ENCODE data around the gene KMT2C.

KMT2C gene

GRCh38 chr7:152203095-152203494 lies 232.7 kb downstream of the KMT2C start:
- no peaks in the 10 kb centered on the region for H3K27me3 Mint-ChIP-seq
- peaks cover 35% of the 10 kb centered on the region for H3K36me3 Mint-ChIP-seq (ENCODE audit: low read depth)
- H3K9me3 Mint-ChIP-seq, result no peaks in the 10 kb centered on the region
- no peak overlapping the region for H3K4me3 Mint-ChIP-seq
- no peaks in the 10 kb centered on the region for H3K4me1 Mint-ChIP-seq (ENCODE audit: low read depth)
- H3K27ac Mint-ChIP-seq, result no peak overlapping the region

DNA sequence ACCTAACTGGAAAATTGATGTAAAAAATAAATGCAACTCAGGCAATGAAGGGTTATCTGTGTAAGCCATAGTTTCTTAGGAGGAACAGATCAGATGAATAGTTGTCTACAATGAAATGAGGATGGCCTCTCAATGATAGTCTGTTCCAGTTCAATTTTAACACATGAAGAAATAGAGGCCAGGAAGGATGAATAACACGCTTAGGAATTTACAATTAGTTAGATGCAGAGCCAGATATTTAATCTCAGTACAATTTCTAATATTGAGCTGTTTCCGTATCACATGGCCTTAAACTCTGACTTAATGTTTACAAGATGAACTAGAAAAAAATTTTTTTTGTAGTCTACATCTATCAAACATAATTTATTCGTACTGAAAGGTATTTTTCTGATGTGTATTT lies 233.7 kb downstream of the KMT2C start:
- Mint-ChIP-seq H3K27ac (no peak overlapping the region), H3K9me3 (no peaks in the 10 kb centered on the region), H3K27me3 (no peaks in the 10 kb centered on the region), H3K4me1 (ENCODE audit: low read depth) (no peaks in the 10 kb centered on the region), H3K36me3 (ENCODE audit: low read depth) (peaks cover 40% of the 10 kb centered on the region), H3K4me3 (no peak overlapping the region)

- Mint-ChIP-seq H3K4me1 (ENCODE audit: low read depth) (peaks cover 2% of the 10 kb centered on the region), H3K36me3 (ENCODE audit: low read depth) (peaks cover 48% of the 10 kb centered on the region), H3K4me3 (no peak overlapping the region), H3K9me3 (no peaks in the 10 kb centered on the region), H3K27ac (no peak overlapping the region), H3K27me3 (no peaks in the 10 kb centered on the region)
Observed at GRCh38 chr7:152200395-152200794, 235.4 kb downstream of the KMT2C start.

DNA sequence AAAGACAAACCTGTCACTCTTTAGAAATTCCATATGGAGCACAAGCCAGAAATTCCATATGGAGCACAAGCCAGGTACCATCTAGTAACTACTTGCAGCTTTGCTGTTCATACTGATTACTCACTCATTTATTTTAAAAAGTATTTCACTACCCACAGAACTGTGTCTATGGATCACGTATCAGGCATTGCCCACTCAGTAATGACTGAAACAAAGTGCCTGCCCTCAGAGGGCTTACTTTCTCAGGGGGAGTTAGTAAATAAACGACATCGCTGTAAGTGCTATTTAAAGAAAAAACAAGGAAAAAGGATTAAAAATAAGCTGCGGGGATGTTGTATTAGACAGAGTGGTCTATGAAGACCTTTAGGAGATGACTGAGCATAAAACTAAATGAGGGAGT lies 239.4 kb downstream of the KMT2C start:
- H3K9me3 Mint-ChIP-seq, result no peaks in the 10 kb centered on the region
- H3K36me3 Mint-ChIP-seq (ENCODE audit: low read depth), result peaks cover 53% of the 10 kb centered on the region
- no peak overlapping the region for H3K27ac Mint-ChIP-seq

DNA sequence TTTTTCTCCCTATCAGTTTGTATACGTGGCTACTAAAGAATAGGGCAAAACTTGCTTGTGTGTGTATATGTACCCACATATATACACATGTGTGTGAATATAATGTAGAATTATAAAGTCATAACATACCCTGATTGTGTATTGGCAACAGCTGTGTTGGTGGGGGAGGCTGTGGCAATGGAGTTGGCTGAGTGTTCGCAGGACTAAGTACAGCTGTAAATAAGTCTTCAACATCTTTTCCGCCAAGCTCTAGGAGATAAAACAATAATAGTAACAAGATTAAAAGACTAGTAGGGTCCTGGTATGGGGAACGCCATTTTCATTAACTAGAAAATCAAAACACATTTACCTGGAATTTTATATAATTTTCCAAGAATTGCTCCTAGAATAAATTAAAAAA lies 241.9 kb downstream of the KMT2C start:
- H3K27me3 Mint-ChIP-seq, result no peaks in the 10 kb centered on the region

More for the DNA sequence above, 239.4 kb downstream of the KMT2C start:
- H3K4me1 Mint-ChIP-seq (ENCODE audit: low read depth), result peaks cover 4% of the 10 kb centered on the region
- no peak overlapping the region for H3K4me3 Mint-ChIP-seq
- H3K27me3 Mint-ChIP-seq, result no peaks in the 10 kb centered on the region

GRCh38 chr7:152189061-152189460 lies 246.7 kb downstream of the KMT2C start:
- no peaks in the 10 kb centered on the region for H3K9me3 Mint-ChIP-seq
- no peak overlapping the region for H3K4me3 Mint-ChIP-seq
- H3K36me3 Mint-ChIP-seq (ENCODE audit: low read depth), result peaks cover 55% of the 10 kb centered on the region
- H3K27ac Mint-ChIP-seq, result no peak overlapping the region
- no peaks in the 10 kb centered on the region for H3K27me3 Mint-ChIP-seq
- H3K4me1 Mint-ChIP-seq (ENCODE audit: low read depth), result no peaks in the 10 kb centered on the region

More for the DNA sequence above, 241.9 kb downstream of the KMT2C start:
- Mint-ChIP-seq H3K9me3 (no peaks in the 10 kb centered on the region), H3K27ac (no peak overlapping the region), H3K4me1 (ENCODE audit: low read depth) (peaks cover 4% of the 10 kb centered on the region), H3K36me3 (ENCODE audit: low read depth) (peaks cover 72% of the 10 kb centered on the region), H3K4me3 (no peak overlapping the region)

DNA sequence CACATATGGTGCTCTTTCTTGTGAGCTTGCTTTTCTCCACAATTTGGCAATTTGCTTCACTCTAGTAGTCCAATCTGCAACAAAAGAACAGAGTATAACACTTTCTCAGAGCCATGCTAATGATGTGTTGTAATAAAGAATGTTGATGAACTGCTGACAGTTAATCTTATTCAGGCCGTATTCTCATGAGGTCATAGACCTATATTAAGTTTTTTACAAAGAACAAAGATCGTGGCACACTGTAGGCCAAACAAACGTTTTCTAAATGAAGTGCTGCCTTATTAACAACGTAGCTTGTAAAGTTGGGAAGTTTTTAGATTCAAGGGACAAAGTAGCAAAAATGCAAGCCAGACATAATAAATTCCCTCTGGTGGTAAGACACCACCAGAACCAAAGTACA lies 250.2 kb downstream of the KMT2C start:
- H3K9me3 Mint-ChIP-seq, result no peaks in the 10 kb centered on the region
- H3K36me3 Mint-ChIP-seq (ENCODE audit: low read depth), result peaks cover 53% of the 10 kb centered on the region
- H3K4me3 Mint-ChIP-seq, result no peak overlapping the region
- H3K27ac Mint-ChIP-seq, result no peak overlapping the region
- H3K27me3 Mint-ChIP-seq, result no peaks in the 10 kb centered on the region
- H3K4me1 Mint-ChIP-seq (ENCODE audit: low read depth), result no peaks in the 10 kb centered on the region

GRCh38 chr7:152180587-152180986 lies 255.2 kb downstream of the KMT2C start:
- no peaks in the 10 kb centered on the region for H3K9me3 Mint-ChIP-seq
- peaks cover 66% of the 10 kb centered on the region for H3K36me3 Mint-ChIP-seq (ENCODE audit: low read depth)
- no peaks in the 10 kb centered on the region for H3K27me3 Mint-ChIP-seq
- H3K4me3 Mint-ChIP-seq, result no peak overlapping the region
- no peak overlapping the region for H3K27ac Mint-ChIP-seq
- peaks cover 15% of the 10 kb centered on the region for H3K4me1 Mint-ChIP-seq (ENCODE audit: low read depth)

DNA sequence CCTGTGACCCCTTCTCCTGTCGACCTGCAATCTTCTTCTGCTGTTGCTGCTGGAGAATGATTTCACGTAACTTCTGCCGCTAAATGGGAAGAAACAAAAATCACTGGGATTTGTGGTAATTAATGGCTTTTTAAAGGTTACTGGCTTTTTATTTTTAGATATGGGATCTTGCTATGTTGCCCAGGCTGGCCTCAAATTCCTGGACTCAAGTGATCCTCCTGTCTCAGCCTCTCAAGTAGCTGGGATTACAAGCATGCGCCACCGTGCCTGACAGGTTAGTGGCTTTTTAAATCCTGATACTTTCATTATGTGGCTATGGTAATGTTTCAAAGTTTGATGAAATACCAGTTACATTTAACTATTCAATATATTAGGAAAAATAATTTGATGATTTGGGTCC lies 255.8 kb downstream of the KMT2C start:
- H3K4me3 Mint-ChIP-seq, result no peak overlapping the region
- no peaks in the 10 kb centered on the region for H3K9me3 Mint-ChIP-seq
- H3K27ac Mint-ChIP-seq, result no peak overlapping the region
- H3K4me1 Mint-ChIP-seq (ENCODE audit: low read depth), result peaks cover 15% of the 10 kb centered on the region
- H3K36me3 Mint-ChIP-seq (ENCODE audit: low read depth), result peaks cover 66% of the 10 kb centered on the region
- no peaks in the 10 kb centered on the region for H3K27me3 Mint-ChIP-seq

GRCh38 chr7:152178405-152179058 lies 257.3 kb downstream of the KMT2C start:
- peaks cover 71% of the 10 kb centered on the region for H3K36me3 Mint-ChIP-seq (ENCODE audit: low read depth)
- H3K27ac Mint-ChIP-seq, result peak overlapping the region; percentile 66
- peaks cover 15% of the 10 kb centered on the region for H3K4me1 Mint-ChIP-seq (ENCODE audit: low read depth)

GRCh38 chr7:152177681-152178404 lies 258.0 kb downstream of the KMT2C start:
- Mint-ChIP-seq H3K27me3 (no peaks in the 10 kb centered on the region), H3K27ac (peak overlapping the region; percentile 66), H3K36me3 (ENCODE audit: low read depth) (peaks cover 69% of the 10 kb centered on the region)

More at GRCh38 chr7:152178405-152179058, 257.3 kb downstream of the KMT2C start:
- Mint-ChIP-seq H3K4me3 (no peak overlapping the region), H3K27me3 (no peaks in the 10 kb centered on the region), H3K9me3 (no peaks in the 10 kb centered on the region)

DNA sequence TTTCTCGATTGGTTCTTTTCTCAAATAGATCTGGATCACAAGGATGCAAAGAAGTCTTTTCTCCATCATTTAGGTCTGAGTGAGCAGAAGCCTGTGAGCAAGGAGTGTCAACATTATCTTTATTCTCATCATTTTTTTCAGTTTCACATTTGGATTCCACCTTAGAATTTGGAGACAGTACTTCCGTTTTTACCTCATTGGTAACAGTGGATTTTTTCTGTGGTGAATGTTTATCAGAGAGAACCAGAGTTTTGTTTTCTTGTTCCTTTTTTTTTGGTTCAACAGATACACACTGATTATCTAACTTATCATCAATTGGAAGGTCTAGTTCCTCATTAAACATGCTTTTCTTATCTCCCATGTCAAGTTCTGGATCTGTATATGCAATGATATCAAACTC lies 259.0 kb downstream of the KMT2C start:
- H3K9me3 Mint-ChIP-seq, result no peaks in the 10 kb centered on the region
- no peak overlapping the region for H3K27ac Mint-ChIP-seq
- peaks cover 15% of the 10 kb centered on the region for H3K4me1 Mint-ChIP-seq (ENCODE audit: low read depth)
- peaks cover 59% of the 10 kb centered on the region for H3K36me3 Mint-ChIP-seq (ENCODE audit: low read depth)
- H3K27me3 Mint-ChIP-seq, result no peaks in the 10 kb centered on the region
- H3K4me3 Mint-ChIP-seq, result no peak overlapping the region

More at GRCh38 chr7:152177681-152178404, 258.0 kb downstream of the KMT2C start:
- no peaks in the 10 kb centered on the region for H3K9me3 Mint-ChIP-seq
- H3K4me3 Mint-ChIP-seq, result no peak overlapping the region
- peaks cover 15% of the 10 kb centered on the region for H3K4me1 Mint-ChIP-seq (ENCODE audit: low read depth)

DNA sequence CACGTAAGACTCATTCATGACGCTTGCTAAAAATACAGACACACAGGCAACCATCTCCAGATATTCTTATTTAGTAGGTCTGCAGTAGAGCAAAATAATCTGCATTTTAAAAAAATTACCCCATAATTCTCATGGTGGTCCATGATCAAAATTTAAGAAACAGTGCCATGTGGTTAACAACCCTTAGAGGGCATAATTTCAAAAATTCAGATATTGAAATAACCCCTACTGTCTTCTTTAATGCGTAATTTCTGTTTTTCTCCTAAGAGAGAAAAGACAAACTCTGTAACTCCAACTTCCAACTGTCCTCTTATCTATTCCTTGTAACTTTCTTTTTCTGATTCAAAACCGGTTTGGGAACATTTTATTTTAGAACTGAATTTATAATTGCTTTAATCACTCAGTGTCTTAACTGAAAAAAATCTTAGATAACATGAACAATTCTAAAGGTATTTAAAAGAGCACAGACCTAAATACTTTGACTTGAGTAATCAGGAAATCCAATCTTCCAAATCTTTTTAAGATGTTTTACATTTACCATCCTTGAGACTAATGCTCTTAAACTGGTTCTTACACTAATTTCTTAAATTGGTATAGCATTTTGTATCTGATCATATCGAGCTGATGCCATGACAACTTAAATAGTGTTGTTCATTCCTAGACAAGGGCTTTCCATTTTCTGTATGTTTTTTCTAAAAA lies 262.3 kb downstream of the KMT2C start:
- Mint-ChIP-seq H3K4me3 (no peak overlapping the region), H3K27me3 (no peaks in the 10 kb centered on the region), H3K27ac (no peak overlapping the region), H3K36me3 (ENCODE audit: low read depth) (peaks cover 39% of the 10 kb centered on the region), H3K9me3 (no peaks in the 10 kb centered on the region), H3K4me1 (ENCODE audit: low read depth) (peaks cover 12% of the 10 kb centered on the region)

DNA sequence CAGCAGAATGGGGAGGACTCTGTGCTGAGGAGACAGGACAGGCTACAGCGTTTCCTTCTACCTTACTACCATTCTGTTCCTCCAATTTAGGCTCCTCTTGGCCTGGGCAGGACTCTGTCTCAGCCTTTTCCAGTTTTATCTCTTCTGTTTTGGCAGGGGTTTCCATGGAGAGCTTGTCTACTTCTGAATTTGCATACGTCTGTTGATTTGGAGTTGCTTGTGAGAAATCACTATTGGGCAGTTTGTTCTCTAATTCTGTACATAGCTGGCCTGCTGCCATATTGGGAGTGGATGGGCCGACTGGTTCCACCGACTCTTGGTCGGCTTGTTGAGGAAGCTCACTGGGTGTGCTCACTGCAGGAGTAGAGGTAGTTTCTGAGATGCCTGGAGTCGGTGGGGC lies 273.5 kb downstream of the KMT2C start:
- Mint-ChIP-seq H3K9me3 (no peaks in the 10 kb centered on the region), H3K4me3 (no peak overlapping the region), H3K27me3 (no peaks in the 10 kb centered on the region), H3K27ac (no peak overlapping the region), H3K36me3 (ENCODE audit: low read depth) (peaks cover 66% of the 10 kb centered on the region), H3K4me1 (ENCODE audit: low read depth) (peaks cover 16% of the 10 kb centered on the region)

- H3K4me1 Mint-ChIP-seq (ENCODE audit: low read depth), result peaks cover 16% of the 10 kb centered on the region
- H3K9me3 Mint-ChIP-seq, result no peaks in the 10 kb centered on the region
- H3K27me3 Mint-ChIP-seq, result no peaks in the 10 kb centered on the region
- H3K4me3 Mint-ChIP-seq, result no peak overlapping the region
- peaks cover 65% of the 10 kb centered on the region for H3K36me3 Mint-ChIP-seq (ENCODE audit: low read depth)
- no peak overlapping the region for H3K27ac Mint-ChIP-seq
Observed at GRCh38 chr7:152161171-152161570, 274.6 kb downstream of the KMT2C start.

All from stimulated activated naive CD8-positive, alpha-beta T cell treated with anti-CD3 and anti-CD28 coated beads, Interleukin-15, Interleukin-2, amounts not matched to agents 100 ng/mL and 50 ng/mL, for 24 hours (primary cell).